HG02642 (cell line): Measurements from ENCODE around the gene ZNHIT1.

Source experiments
- ATAC-seq: cut with Tn5 transposase; IDR thresholded peaks from one replicate; pipeline ENCODE4 v1.9.1; 2021; ENCODE audit warnings: mild to moderate bottlenecking; ENCODE audit not compliant: unreplicated experiment, poor library complexity

Gene ZNHIT1

GRCh38 chr7:101217388-101218235 is at the start of gene ZNHIT1, which contains the start of gene PLOD3:
TSS of gene ZNHIT1 (plus strand) at chr7:101218165. CDS start at chr7:101218196, 31 bp downstream.
TSS of gene PLOD3 (minus strand) at chr7:101217581. CDS start at chr7:101217274, 307 bp downstream.
- peak; percentile 74 for ATAC-seq

DNA sequence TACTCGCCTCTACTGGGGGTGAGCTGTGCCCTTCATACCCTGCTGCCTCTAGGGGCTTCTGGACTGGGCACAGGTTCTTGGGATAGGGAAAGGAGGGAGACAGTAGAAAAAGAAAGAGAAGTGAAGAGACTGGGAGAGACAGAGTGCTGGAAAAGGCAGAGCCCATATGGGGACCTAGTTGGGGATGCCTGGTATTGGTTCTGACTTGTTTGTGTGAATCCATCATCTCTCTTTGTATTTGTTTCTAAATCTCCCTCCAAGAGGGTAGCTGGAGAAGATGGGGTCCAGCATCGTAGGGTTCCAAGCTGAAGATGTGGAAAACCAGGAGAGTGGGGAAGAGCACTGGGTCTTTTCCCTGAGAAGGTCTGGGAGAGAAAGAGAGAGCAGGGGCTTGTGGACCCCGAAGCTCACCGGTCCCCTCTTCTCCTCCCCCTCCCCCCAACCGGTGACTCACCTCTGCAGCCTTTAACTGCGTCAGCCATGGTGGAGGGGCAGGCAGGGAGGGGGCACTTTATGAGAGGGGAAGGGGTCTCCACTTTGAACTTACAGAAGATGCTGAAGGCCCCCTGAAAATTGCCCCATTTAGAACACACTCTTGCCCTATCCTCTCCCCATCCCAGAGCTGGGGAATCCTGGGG is 49.4 kb upstream of the ZNHIT1 start:
- no peak for ATAC-seq

GRCh38 chr7:101169110-101169837 is 48.7 kb upstream of the ZNHIT1 start:
- ATAC-seq: no peak

DNA sequence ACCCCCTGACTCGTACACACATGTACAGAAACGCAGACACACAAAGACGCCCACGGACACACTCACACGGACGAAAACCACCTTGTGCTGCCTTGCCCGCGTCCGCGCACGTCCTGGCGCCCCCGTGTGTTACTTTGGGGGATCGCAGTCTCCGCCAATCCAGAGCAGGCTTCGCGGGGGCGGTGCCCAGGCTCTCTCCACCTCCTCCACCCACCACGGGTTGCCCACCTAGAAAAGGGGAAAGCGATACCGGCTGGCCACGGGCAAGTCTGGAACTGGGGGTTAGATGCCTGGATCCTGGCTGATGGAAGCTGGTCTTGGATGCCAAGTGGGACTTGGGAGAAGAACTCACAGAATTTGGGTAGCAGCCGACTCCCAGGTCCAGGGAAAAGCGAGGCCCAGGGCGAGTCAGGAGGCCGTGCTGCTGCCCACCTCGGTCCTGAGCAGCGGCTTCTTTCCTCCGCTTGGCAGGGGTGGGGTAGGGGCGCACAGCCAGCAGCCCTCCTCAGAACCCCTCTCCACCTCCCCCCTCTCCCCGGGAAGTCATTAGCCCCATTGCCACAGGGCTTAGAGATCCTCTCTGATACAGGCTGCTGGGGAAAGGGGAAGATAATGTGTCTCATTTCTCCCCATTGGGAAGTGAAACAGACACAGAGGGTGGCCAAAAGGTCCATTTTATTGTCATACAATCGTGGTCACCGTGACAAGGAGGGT is 48.0 kb upstream of the ZNHIT1 start:
- peak; percentile 48 for ATAC-seq

GRCh38 chr7:101170617-101171441 is 47.1 kb upstream of the ZNHIT1 start:
- no peak for ATAC-seq

DNA sequence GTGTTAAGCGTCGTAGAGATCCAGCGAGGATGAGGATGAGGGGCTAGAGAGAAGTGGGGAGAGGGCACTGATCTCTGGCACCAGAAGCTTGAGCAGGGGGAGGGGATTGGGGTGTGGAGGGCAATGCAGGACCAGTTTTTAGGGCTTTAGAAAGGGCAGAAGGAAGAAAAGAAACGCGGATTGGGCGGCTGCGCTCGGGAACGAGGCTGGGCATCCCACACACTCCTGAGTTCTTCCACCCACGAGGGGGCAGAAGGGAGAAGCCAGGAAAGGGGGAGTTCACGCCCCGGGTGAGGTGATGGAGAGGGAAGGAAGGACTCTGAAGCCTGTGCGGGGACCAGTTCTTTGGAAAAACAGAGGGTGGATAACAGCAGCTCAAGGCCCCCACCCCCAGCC is 46.5 kb upstream of the ZNHIT1 start:
- ATAC-seq: no peak

DNA sequence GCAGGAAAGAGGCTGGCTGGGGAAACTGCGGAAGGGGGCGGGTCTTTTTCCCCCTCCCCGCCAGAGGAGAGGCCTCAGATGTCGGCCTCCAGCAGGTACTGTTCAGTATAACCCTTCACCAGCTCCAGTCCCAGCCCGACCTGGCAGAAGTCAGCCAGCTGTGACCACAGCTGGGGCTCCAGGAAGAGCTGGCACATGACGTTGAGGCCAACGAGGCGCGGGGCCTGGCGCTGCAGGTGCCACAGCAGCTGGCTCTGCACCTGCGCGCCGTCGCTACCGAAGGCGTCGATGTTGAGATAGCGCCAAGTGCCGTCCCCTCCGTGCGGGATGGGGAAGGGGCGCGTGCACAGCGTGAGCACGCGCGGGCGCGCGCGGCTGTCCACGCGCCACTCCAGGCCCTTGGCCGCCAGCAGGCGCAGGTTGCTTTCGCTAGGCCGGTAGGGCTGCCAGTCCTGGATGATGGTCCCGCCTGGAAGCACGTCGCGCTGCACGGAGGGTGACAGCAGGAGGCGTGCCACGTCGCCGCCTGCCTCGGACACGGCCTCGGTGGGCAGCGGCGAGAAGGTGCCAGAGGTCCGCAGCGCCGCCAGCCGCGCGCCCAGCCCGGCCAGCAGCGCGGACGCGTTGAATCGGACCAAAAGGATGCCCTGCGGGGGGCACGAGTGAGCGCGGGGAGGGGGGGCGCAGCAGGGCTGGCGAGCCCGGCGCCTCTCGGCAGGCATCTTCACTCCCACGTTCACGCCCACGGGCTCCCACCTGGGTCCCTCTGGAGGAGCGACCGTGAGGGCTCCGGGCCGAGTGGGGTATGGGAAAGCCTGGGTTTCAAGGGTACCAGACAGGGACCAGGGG is 45.7 kb upstream of the ZNHIT1 start:
- no peak for ATAC-seq

DNA sequence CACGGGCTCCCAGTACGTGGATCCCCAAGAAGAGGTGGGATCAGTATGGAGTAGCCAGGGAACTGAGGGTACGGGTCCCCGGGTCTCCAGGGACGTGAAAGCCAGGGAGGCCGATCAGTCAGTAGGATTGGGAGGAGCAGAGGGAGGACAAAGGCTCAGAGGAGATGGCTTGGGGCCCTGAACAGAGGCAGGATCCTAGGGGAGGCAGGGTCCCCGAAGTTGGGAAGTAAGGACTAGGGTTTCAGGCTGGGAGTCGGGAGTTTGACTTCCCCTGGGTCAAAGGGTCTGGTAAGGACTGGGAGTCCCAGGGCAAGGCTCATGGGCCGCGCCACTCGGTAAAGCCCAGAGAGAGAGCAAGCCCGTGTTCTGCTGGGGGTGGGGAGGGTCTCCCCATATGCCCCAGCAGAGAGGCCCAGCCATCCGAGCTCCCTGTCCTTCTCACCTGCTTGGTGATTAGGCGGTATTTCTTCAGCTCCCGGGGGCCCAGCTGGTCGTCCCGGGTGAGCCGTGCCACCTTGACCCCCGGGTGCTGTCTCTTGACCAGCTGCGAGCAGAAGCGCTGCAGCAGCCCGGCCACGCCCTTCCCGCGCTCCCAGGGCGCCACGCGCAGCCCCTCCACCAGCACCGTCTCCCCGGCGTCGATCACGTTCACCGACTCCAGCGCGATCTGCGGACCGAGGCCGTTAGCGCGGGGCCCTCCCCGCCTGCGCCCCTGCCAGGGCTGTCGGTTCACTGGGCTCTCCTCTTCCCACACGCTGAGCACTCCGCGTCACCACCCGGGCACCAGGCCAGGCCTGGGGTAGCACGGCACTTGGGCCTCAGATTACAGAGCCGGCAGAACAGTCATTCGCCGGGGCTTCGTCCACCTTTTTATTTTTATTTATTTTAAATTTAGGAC is 44.9 kb upstream of the ZNHIT1 start:
- ATAC-seq: no peak

DNA sequence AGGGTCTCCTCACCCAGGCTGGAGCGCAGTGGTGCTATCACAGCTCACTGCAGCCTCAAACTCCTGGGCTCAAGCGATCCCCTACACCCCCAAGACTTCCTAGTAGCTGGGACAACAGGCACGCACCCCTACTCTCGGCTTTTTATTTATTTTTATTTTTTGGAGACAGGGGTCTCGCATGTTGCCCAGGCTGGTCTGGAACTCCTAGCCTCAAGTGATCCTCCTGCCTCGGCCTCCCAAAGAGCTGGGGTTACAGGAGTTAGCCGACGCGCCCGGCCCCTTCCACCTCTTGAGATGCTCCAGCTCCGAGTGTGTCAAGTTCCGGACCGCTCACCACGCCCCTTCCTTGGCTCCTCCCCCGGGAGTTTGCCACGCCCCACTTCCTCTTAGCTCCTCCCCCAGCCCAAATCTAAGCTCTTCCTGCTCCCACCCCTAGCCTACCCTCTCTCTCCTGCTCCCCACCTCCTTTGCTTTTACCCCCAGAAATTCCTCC is 44.2 kb upstream of the ZNHIT1 start:
- ATAC-seq: peak; percentile 43

DNA sequence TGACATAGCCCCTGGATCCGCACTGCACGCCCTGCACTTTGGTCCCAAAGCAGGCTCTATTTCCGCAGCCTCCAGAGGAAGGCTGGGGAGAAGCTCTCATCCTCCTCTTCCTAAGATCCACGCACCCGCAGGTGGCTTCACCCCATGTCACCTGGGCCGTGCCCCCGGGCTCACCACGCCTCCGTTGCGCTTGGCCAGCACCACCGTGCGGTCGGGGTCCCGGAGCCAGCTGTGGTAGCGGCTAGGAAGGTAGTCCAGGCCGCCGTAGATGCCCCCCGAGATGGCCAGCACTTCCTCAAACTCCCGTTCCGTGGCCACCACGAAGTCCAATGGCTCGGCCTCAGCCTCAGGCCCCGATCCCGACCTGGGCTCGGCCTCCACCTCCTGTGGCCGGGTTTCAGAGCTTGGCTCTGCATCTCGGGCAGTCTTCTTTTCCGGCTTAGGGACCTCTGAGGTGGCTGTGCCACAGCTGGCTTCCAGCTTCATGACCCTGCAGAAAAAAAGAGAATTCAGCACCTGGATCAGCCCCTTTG is 43.6 kb upstream of the ZNHIT1 start:
- ATAC-seq: no peak

- no peak for ATAC-seq
These were observed 42.3 kb upstream of the ZNHIT1 start for GRCh38 chr7:101175664-101176063.

DNA sequence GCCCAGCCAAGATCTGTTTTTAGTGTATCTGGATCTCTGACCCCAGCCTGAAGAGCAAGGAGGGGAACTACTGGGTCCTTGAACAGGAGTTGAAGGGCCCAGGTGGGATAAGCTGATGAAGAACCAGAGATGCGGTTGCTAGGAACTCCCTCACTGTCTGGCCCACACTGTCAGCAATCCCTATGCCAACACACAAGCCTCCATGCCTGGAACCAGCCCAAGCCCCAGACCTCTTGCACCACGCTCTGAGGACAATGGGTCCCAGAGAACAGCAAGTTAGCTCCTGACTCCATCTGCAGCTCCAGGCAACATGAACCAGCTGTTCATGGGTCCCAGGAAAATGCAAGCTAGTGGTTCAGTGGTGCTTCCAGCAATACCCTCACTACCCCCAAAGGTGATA is 40.3 kb upstream of the ZNHIT1 start:
- no peak for ATAC-seq

DNA sequence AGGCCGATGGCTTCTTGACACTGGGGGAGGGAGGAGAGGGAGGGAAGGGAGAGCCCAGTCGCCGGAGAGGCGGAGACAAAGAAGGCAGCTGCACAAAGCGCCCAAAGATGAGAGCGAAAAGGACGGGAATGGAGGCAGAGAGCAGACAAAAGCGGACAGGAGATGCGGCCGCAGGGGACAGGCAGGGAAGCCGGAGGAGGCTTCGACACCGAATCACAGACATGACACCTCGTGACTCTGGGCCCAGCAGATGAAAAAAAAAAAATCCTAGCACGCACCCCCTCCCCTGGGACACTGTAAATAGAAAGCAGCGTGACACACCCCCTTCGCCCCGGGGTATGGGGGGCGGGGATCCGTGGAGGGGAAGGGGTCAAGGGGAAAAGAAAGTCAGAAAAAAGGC is 38.8 kb upstream of the ZNHIT1 start:
- no peak for ATAC-seq

GRCh38 chr7:101179713-101180112 is 38.3 kb upstream of the ZNHIT1 start:
- ATAC-seq: no peak

GRCh38 chr7:101180130-101180755 is 37.7 kb upstream of the ZNHIT1 start, which contains the start of gene NAT16:
TSS of gene NAT16 (minus strand) at chr7:101180293. CDS start at chr7:101174807, 5,486 bp downstream.
- no peak for ATAC-seq

- ATAC-seq: no peak
These were observed 32.6 kb upstream of the ZNHIT1 start for GRCh38 chr7:101185258-101185839.
